Measurements from ENCODE around the gene ACOT8. TPM values are rescaled to one million over a fixed set of nuclear protein-coding genes. Genes with fewer than 3 reads are reported as not detected.

Gene ACOT8
- total RNA-seq, 1 experiment from 2014 or later = 38.1 TPM

DNA sequence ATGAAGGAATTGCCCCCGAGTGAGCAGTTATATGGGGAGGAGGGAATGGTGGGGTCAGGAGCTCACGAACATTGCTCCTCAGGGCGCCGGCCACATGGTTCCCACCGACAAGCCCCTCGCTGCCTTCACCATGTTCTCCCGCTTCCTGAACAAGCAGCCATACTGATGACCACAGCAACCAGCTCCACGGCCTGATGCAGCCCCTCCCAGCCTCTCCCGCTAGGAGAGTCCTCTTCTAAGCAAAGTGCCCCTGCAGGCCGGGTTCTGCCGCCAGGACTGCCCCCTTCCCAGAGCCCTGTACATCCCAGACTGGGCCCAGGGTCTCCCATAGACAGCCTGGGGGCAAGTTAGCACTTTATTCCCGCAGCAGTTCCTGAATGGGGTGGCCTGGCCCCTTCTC is 41.1 kb upstream of the ACOT8 start:
- Mint-ChIP-seq H3K36me3 (peaks cover 35% of the 10 kb centered on the region), H3K9me3 (no peaks in the 10 kb centered on the region), H3K4me3 (no peak overlapping the region), H3K27me3 (ENCODE audit: low read depth) (no peaks in the 10 kb centered on the region), H3K4me1 (no peaks in the 10 kb centered on the region), H3K27ac (no peak overlapping the region)
- POLR2A ChIA-PET = interaction anchor here (1.5 kb wide), 1 partner anchor 51 kb away, joined by 3 read pairs; no protein-coding TSS in a partner anchor
- CTCF ChIA-PET = interaction anchor here (1.4 kb wide), 1 partner anchor 8 kb away, joined by 8 read pairs; no protein-coding TSS in a partner anchor
- DNase-seq (ENCODE audit: low spot score) (no peak), ATAC-seq (no peak)
- TF ChIP-seq, protein P1, sequence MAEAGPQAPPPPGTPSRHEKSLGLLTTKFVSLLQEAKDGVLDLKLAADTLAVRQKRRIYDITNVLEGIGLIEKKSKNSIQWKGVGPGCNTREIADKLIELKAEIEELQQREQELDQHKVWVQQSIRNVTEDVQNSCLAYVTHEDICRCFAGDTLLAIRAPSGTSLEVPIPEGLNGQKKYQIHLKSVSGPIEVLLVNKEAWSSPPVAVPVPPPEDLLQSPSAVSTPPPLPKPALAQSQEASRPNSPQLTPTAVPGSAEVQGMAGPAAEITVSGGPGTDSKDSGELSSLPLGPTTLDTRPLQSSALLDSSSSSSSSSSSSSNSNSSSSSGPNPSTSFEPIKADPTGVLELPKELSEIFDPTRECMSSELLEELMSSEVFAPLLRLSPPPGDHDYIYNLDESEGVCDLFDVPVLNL (CRISPR knock-in tag; IDR thresholded peaks at IDR 0.05; ENCODE audit: borderline replicate concordance, low read depth) = no peak
- TF ChIP-seq, protein P2, sequence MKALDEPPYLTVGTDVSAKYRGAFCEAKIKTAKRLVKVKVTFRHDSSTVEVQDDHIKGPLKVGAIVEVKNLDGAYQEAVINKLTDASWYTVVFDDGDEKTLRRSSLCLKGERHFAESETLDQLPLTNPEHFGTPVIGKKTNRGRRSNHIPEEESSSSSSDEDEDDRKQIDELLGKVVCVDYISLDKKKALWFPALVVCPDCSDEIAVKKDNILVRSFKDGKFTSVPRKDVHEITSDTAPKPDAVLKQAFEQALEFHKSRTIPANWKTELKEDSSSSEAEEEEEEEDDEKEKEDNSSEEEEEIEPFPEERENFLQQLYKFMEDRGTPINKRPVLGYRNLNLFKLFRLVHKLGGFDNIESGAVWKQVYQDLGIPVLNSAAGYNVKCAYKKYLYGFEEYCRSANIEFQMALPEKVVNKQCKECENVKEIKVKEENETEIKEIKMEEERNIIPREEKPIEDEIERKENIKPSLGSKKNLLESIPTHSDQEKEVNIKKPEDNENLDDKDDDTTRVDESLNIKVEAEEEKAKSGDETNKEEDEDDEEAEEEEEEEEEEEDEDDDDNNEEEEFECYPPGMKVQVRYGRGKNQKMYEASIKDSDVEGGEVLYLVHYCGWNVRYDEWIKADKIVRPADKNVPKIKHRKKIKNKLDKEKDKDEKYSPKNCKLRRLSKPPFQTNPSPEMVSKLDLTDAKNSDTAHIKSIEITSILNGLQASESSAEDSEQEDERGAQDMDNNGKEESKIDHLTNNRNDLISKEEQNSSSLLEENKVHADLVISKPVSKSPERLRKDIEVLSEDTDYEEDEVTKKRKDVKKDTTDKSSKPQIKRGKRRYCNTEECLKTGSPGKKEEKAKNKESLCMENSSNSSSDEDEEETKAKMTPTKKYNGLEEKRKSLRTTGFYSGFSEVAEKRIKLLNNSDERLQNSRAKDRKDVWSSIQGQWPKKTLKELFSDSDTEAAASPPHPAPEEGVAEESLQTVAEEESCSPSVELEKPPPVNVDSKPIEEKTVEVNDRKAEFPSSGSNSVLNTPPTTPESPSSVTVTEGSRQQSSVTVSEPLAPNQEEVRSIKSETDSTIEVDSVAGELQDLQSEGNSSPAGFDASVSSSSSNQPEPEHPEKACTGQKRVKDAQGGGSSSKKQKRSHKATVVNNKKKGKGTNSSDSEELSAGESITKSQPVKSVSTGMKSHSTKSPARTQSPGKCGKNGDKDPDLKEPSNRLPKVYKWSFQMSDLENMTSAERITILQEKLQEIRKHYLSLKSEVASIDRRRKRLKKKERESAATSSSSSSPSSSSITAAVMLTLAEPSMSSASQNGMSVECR (CRISPR knock-in tag; IDR thresholded peaks at IDR 0.05; ENCODE audit: borderline replicate concordance) = no peak
- TF ChIP-seq, protein P3, sequence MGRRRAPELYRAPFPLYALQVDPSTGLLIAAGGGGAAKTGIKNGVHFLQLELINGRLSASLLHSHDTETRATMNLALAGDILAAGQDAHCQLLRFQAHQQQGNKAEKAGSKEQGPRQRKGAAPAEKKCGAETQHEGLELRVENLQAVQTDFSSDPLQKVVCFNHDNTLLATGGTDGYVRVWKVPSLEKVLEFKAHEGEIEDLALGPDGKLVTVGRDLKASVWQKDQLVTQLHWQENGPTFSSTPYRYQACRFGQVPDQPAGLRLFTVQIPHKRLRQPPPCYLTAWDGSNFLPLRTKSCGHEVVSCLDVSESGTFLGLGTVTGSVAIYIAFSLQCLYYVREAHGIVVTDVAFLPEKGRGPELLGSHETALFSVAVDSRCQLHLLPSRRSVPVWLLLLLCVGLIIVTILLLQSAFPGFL (CRISPR knock-in tag; IDR thresholded peaks at IDR 0.05; ENCODE audit: borderline replicate concordance) = no peak
- TF ChIP-seq ZNF219 (CRISPR knock-in tag; IDR thresholded peaks at IDR 0.05; ENCODE audit: borderline replicate concordance) (no peak), ZNF121 (CRISPR knock-in tag; IDR thresholded peaks at IDR 0.05) (no peak), ZNF232 (CRISPR knock-in tag; IDR thresholded peaks at IDR 0.05) (no peak), ZNF138 (CRISPR knock-in tag; conservative IDR thresholded peaks at IDR 0.05) (no peak), NFE2L1 (CRISPR knock-in tag; IDR thresholded peaks at IDR 0.05) (no peak), CREM (CRISPR knock-in tag; IDR thresholded peaks at IDR 0.05) (no peak), OVOL2 (CRISPR knock-in tag; IDR thresholded peaks at IDR 0.05; ENCODE audit: borderline replicate concordance) (no peak)
- TF ChIP-seq, protein P4, sequence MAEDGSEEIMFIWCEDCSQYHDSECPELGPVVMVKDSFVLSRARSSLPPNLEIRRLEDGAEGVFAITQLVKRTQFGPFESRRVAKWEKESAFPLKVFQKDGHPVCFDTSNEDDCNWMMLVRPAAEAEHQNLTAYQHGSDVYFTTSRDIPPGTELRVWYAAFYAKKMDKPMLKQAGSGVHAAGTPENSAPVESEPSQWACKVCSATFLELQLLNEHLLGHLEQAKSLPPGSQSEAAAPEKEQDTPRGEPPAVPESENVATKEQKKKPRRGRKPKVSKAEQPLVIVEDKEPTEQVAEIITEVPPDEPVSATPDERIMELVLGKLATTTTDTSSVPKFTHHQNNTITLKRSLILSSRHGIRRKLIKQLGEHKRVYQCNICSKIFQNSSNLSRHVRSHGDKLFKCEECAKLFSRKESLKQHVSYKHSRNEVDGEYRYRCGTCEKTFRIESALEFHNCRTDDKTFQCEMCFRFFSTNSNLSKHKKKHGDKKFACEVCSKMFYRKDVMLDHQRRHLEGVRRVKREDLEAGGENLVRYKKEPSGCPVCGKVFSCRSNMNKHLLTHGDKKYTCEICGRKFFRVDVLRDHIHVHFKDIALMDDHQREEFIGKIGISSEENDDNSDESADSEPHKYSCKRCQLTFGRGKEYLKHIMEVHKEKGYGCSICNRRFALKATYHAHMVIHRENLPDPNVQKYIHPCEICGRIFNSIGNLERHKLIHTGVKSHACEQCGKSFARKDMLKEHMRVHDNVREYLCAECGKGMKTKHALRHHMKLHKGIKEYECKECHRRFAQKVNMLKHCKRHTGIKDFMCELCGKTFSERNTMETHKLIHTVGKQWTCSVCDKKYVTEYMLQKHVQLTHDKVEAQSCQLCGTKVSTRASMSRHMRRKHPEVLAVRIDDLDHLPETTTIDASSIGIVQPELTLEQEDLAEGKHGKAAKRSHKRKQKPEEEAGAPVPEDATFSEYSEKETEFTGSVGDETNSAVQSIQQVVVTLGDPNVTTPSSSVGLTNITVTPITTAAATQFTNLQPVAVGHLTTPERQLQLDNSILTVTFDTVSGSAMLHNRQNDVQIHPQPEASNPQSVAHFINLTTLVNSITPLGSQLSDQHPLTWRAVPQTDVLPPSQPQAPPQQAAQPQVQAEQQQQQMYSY (CRISPR knock-in tag; IDR thresholded peaks at IDR 0.05) = no peak
- TF ChIP-seq, protein P5, sequence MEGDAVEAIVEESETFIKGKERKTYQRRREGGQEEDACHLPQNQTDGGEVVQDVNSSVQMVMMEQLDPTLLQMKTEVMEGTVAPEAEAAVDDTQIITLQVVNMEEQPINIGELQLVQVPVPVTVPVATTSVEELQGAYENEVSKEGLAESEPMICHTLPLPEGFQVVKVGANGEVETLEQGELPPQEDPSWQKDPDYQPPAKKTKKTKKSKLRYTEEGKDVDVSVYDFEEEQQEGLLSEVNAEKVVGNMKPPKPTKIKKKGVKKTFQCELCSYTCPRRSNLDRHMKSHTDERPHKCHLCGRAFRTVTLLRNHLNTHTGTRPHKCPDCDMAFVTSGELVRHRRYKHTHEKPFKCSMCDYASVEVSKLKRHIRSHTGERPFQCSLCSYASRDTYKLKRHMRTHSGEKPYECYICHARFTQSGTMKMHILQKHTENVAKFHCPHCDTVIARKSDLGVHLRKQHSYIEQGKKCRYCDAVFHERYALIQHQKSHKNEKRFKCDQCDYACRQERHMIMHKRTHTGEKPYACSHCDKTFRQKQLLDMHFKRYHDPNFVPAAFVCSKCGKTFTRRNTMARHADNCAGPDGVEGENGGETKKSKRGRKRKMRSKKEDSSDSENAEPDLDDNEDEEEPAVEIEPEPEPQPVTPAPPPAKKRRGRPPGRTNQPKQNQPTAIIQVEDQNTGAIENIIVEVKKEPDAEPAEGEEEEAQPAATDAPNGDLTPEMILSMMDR (IDR thresholded peaks at IDR 0.05) = no peak
- TF ChIP-seq, protein P6, sequence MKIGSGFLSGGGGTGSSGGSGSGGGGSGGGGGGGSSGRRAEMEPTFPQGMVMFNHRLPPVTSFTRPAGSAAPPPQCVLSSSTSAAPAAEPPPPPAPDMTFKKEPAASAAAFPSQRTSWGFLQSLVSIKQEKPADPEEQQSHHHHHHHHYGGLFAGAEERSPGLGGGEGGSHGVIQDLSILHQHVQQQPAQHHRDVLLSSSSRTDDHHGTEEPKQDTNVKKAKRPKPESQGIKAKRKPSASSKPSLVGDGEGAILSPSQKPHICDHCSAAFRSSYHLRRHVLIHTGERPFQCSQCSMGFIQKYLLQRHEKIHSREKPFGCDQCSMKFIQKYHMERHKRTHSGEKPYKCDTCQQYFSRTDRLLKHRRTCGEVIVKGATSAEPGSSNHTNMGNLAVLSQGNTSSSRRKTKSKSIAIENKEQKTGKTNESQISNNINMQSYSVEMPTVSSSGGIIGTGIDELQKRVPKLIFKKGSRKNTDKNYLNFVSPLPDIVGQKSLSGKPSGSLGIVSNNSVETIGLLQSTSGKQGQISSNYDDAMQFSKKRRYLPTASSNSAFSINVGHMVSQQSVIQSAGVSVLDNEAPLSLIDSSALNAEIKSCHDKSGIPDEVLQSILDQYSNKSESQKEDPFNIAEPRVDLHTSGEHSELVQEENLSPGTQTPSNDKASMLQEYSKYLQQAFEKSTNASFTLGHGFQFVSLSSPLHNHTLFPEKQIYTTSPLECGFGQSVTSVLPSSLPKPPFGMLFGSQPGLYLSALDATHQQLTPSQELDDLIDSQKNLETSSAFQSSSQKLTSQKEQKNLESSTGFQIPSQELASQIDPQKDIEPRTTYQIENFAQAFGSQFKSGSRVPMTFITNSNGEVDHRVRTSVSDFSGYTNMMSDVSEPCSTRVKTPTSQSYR (CRISPR knock-in tag; IDR thresholded peaks at IDR 0.05) = no peak
- TF ChIP-seq, protein P7, sequence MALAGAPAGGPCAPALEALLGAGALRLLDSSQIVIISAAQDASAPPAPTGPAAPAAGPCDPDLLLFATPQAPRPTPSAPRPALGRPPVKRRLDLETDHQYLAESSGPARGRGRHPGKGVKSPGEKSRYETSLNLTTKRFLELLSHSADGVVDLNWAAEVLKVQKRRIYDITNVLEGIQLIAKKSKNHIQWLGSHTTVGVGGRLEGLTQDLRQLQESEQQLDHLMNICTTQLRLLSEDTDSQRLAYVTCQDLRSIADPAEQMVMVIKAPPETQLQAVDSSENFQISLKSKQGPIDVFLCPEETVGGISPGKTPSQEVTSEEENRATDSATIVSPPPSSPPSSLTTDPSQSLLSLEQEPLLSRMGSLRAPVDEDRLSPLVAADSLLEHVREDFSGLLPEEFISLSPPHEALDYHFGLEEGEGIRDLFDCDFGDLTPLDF (CRISPR knock-in tag; IDR thresholded peaks at IDR 0.05) = no peak
- TF ChIP-seq, protein P8, sequence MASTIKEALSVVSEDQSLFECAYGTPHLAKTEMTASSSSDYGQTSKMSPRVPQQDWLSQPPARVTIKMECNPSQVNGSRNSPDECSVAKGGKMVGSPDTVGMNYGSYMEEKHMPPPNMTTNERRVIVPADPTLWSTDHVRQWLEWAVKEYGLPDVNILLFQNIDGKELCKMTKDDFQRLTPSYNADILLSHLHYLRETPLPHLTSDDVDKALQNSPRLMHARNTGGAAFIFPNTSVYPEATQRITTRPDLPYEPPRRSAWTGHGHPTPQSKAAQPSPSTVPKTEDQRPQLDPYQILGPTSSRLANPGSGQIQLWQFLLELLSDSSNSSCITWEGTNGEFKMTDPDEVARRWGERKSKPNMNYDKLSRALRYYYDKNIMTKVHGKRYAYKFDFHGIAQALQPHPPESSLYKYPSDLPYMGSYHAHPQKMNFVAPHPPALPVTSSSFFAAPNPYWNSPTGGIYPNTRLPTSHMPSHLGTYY (CRISPR knock-in tag; IDR thresholded peaks at IDR 0.05) = no peak
